ENCODE results near the gene DCLK3.

DCLK3 gene

GRCh38 chr3:36762918-36763849, 1.2 kb downstream of the DCLK3 start:
- DNase-seq, result no peak

DNA sequence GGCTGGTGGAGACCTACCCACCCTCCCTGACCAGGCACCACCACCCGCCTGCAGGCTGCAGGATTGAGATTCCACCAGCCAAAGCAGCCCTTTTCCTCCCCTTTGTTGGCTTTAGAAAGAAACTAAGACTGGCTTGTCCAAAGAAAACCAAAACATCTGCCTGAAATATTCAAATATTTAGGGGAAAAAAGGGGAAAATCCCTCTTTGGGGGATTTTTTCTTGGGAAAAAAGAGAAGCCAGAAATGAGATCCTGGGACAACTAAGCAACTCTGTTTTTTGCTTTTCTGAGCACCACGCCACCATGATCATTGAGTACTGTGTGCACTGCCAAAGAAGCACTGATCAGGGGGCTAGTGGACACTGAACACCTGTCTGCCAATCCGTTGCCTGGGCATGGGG, 2.6 kb downstream of the DCLK3 start:
- no peak for DNase-seq

DNA sequence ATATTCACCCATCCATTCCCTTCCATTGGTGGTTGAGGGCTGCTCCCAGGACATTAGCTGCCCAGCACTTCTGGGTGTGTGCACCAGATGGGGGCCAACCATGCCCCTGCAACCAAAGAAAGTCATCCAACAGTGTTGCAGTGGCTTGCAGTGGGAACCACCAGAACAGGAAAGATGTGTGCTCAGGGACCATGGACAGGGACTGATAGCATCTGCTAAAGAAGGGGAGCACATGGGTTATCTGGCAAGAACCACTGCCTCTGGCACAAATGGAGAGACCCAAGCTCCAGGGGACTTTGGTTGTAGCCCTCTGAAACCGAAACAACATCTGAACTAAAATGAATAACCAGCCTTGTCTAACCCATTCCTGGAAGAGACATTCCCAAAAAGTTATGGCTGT, 8.1 kb downstream of the DCLK3 start:
- DNase-seq, result no peak

DNA sequence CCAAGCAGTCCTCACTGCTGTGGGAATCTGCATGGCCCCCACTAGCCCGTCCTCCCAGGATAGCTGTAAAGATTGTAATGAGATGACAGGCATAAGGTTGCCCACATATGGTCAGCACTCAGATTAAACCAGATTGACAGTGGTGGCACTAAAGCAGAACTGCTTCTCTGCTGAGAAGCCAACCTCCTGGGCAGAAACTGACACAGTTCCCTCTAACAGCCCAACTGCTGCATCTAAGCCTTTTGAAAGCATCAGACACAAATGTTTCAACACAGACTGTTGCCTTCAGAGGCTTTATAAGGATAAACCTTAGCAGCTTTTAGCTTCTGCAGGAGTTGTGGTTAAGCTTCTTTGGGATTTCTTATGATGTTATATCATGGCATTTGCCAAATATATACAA, 13.0 kb downstream of the DCLK3 start:
- no peak for DNase-seq

- DNase-seq, result no peak
Measured at GRCh38 chr3:36750737-36751136, 13.6 kb downstream of the DCLK3 start.

- no peak for DNase-seq
Measured at GRCh38 chr3:36744763-36745162, 19.6 kb downstream of the DCLK3 start.

GRCh38 chr3:36743826-36744225, 20.5 kb downstream of the DCLK3 start:
- DNase-seq, result no peak

DNA sequence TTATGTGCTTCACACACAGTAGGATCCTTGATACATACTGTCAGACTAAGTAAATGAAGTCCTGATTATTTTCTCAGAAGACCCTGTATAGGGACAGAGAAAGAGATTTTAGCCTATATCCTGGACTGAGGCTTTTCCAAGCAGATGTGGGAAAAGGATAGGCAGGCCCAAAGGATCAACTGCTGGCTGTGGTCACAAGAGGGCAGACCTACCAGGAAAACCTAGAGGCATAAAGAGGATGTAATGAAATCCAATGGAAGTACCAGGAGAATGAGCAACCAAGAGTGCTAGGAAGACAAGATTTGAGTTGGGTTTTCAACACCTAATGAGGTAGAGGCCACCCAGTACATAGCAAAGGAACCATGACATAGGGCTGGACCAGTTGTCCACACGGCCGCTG, 23.1 kb downstream of the DCLK3 start:
- no peak for DNase-seq

- DNase-seq, result no peak
Measured at GRCh38 chr3:36740787-36741186, 23.6 kb downstream of the DCLK3 start.

DNA sequence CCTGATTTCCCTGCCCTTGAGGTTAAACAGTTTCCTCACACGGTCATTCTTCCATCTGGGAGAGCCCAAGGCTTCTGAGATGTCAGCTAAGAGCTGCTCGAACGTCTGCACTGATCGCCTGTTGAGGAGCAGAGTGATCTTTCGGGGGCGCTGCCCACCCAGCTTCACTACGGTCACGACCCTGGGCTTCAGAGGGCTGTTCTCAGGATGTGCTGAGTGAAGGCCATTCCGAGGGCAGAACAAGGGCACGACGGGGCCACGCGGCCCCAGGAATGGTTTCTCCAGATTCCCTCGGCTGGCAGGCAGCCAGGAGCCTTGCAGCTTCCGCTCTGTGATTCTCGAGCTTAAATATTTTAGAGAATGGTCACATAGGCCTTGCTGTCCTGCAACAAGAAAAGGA, 25.7 kb downstream of the DCLK3 start:
- no peak for DNase-seq

DNA sequence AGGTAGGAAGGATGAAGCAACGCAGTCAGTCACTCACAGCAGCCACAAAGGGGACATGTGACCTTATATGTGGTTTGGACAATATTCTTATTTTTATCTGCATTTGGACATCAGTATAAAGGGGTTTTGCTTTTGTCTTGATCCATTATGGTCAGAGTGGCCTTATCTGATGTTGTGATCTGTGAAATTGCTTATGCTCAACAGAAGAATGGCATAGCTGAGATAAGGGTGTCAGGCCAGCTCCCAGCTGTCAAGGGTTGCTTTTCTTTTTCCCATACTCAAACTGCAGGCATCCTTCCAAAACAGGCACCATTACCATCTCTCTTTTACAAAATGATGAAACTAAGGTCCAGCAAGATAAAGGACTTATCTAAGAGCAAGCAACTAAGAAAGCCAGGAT, 28.1 kb downstream of the DCLK3 start:
- DNase-seq, result no peak

DNA sequence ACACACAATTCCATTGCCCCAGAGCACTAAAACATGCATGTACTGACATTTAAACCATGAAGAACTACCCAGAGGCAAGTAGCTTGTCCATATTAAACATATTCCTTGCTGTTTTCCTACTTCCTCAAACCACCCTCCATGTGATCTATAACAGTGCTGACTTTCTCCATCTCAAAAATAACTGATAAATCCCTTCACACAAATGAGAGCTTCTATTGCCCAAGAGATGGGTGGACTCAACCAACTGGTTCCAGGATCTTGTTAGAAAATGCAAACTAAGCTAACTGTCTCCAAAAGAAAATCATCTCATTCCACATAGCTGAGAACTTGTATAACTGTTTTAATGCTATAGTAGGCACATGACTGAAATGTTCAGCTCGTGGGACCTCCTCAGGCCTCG, 29.6 kb downstream of the DCLK3 start:
- DNase-seq, result no peak

GRCh38 chr3:36733723-36734122, 30.6 kb downstream of the DCLK3 start:
- DNase-seq, result no peak

GRCh38 chr3:36733162-36733696, 31.1 kb downstream of the DCLK3 start:
- DNase-seq, result no peak

- no peak for DNase-seq
Measured at GRCh38 chr3:36730966-36731365, 33.4 kb downstream of the DCLK3 start.

GRCh38 chr3:36729204-36730056, 34.9 kb downstream of the DCLK3 start:
- no peak for DNase-seq

- no peak for DNase-seq
Measured at GRCh38 chr3:36714343-36715086, 49.8 kb downstream of the DCLK3 start.

DNA sequence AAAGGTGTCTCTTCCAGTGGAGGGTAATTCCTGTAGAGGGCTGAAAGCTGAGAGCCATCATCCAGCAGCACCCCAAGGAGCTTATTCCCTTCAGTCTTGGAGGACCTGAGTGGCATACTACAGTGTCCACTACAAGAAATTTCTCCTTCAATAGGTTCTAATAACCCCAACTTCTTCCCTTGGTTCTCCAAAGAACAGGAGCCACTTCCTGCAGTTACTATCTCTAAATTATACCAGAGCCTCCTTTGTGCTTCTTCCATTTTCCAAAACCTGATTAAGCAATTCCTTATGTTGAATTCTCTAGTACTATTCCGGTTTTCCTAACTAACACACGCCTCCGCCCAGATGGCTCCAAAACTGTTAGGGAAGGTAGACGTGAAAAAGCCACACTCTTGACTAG, 50.4 kb downstream of the DCLK3 start:
- DNase-seq, result no peak

DNA sequence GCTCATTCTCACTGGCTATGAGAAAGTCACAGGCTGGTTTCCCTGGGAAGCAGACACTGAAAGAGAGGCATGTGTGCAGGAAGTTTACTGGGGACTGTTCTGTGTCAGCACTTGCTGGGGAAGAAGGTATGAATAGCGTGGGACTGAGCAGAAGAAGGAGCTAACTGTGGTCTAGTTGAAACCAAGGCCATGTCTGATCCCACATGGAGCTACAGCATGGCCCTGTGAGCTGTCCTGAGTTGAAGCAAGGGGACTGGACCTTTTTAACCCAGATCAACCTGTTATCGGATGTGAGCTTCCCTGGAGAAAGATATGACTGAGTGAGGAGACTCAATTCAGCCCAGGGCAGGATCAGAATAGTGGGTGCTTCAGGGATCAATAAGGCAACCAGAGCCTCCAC, 53.7 kb downstream of the DCLK3 start:
- no peak for DNase-seq

DNA sequence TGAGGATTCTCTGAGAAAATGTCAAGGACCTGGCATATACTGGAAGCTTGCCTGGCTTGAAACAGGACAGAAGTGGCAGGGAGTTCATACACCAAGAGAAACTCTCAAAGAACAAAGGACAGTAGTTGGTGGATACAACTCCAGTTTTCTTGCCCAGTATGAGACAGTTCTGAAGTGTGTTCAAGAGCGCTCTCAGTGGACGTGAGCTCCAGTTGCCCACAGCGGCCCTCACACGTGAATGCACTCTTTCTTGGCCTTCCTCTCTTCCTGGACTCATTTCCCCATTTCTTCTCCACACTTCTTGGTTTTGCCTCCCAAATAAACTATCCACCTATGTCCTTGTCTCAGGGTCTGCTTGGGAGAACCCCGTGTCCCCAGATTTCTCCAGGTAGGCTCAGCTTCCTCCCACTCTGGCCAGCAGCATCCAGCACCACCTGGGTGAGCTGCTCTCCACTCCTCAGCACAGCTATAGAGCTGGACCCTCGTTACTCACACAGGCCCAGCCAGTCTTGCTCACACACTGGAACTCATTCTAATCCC, 54.5 kb downstream of the DCLK3 start:
- DNase-seq, result no peak

- DNase-seq, result no peak
Measured at GRCh38 chr3:36709281-36709680, 55.1 kb downstream of the DCLK3 start.

- DNase-seq, result no peak
Measured at GRCh38 chr3:36707623-36708409, 56.5 kb downstream of the DCLK3 start.

Data from activated CD4-positive, alpha-beta T cell treated with anti-CD3 and anti-CD28 coated beads, Interleukin-2, amount 50 U/mL, for 1 hour (primary cell).